Muscle of leg (tissue), 11 donors: Measurements from ENCODE around the gene PFKP. TPM values are rescaled to one million over a fixed set of nuclear protein-coding genes. Genes with fewer than 3 reads are reported as not detected.

Experiments used
- DNase-seq: peaks from one replicate; pipeline ENCODE4 v3.0.0; 2013
- H3K27ac ChIP-seq: one replicate; pipeline ENCODE4 v1.5.1; 2013; ENCODE audit warnings: mild to moderate bottlenecking, low read length, control low read depth
- H3K27me3 ChIP-seq: one replicate; pipeline ENCODE4 v1.6.1; 2013; ENCODE audit warnings: low read length; ENCODE audit not compliant: control insufficient read depth, insufficient read depth
- H3K36me3 ChIP-seq: one replicate; pipeline ENCODE4 v1.6.1; 2013; ENCODE audit warnings: low read length; ENCODE audit not compliant: control insufficient read depth, insufficient read depth
- H3K4me1 ChIP-seq: one replicate; pipeline ENCODE4 v1.6.1; 2013; ENCODE audit warnings: low read length; ENCODE audit not compliant: control insufficient read depth, insufficient read depth
- H3K4me3 ChIP-seq: one replicate; pipeline ENCODE4 v1.5.1; 2013; ENCODE audit warnings: low read length, control low read depth
- H3K9me3 ChIP-seq: replicated peaks from 2 replicates; pipeline ENCODE4 v1.6.1; 2013; ENCODE audit warnings: low read depth, low read length; ENCODE audit not compliant: control insufficient read depth
- WGBS: methylation state at CpG from one replicate; pipeline ENCODE4 v1.1.5; 2013; ENCODE audit warnings: missing lambda C conversion rate; ENCODE audit not compliant: insufficient coverage; 5-methylcytosine and 5-hydroxymethylcytosine counted together
- polyA plus RNA-seq, 8 donors: library from polyadenylated mRNA; unstranded; fragments of 120-200 nt; gene quantifications; one replicate each; pipeline versions ENCODE4 v1.2.1 to v1.2.3, GENCODE V29; 2013; ENCODE audit warnings: inconsistent platforms in 1 of 8, low replicate concordance in 1 of 8; ENCODE audit not compliant: insufficient read length in 8 of 8, insufficient read depth in 1 of 8
- total RNA-seq: library from RNA; stranded (reverse); fragments of 120-200 nt; gene quantifications from one replicate; pipeline ENCODE4 v1.2.4, GENCODE V29; 2013

The PFKP gene
- total and polyA plus RNA-seq, 9 donors = 15.0 to 24.4 (median 18.6) TPM

- 91% methylated on average over 9 of the region's 22 CpGs for WGBS
- Histone ChIP-seq H3K27me3 (no peaks in the 10 kb centered on the region), H3K4me1 (peaks cover 24% of the 10 kb centered on the region), H3K9me3 (peaks cover 8% of the 10 kb centered on the region), H3K27ac (no peak overlapping the region), H3K36me3 (peaks cover 57% of the 10 kb centered on the region), H3K4me3 (no peak overlapping the region)
- no peak for DNase-seq
These were observed 65.0 kb downstream of the PFKP start for GRCh38 chr10:3132036-3133025.

GRCh38 chr10:3133948-3134347 lies 66.6 kb downstream of the PFKP start:
- no peaks in the 10 kb centered on the region for H3K9me3 ChIP-seq
- DNase-seq = no peak
- peaks cover 36% of the 10 kb centered on the region for H3K4me1 ChIP-seq
- WGBS = 100% methylated on average over 1 of the region's 5 CpGs
- no peak overlapping the region for H3K4me3 ChIP-seq
- H3K36me3 ChIP-seq = peaks cover 71% of the 10 kb centered on the region
- no peaks in the 10 kb centered on the region for H3K27me3 ChIP-seq
- no peak overlapping the region for H3K27ac ChIP-seq

DNA sequence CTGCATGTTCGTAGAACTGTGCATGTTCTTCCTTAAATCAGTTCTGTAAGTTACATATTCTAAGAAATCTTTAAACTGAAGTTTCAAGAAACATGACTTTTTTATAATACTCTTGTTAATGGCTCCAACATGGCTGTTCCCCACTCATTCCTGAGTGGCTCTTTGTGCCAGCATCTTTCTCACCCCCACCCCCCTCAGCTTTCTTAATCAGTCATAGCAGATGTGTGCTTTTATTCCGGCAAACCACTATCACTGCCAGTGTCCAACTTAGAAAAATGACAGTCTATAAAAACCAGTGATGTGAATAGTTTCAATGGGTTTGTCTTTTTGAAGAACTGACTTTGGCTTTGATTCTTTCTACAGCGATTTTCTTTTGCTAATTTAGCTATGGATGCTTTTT lies 67.7 kb downstream of the PFKP start:
- Histone ChIP-seq H3K4me3 (no peak overlapping the region), H3K27ac (peak overlapping the region; percentile 59), H3K9me3 (no peaks in the 10 kb centered on the region), H3K27me3 (no peaks in the 10 kb centered on the region), H3K36me3 (peaks cover 77% of the 10 kb centered on the region), H3K4me1 (peaks cover 36% of the 10 kb centered on the region)
- no peak for DNase-seq
- no CpG with 5 or more reads among the region's 3 CpGs for WGBS

- peaks cover 81% of the 10 kb centered on the region for H3K36me3 ChIP-seq
- peaks cover 36% of the 10 kb centered on the region for H3K4me1 ChIP-seq
- WGBS = 39% methylated on average over 9 of the region's 14 CpGs
- DNase-seq = peak; percentile 92
- peak overlapping the region; percentile 82 for H3K27ac ChIP-seq
- no peak overlapping the region for H3K4me3 ChIP-seq
- H3K9me3 ChIP-seq = no peaks in the 10 kb centered on the region
- no peaks in the 10 kb centered on the region for H3K27me3 ChIP-seq
These were observed 69.0 kb downstream of the PFKP start for GRCh38 chr10:3136336-3136735.

DNA sequence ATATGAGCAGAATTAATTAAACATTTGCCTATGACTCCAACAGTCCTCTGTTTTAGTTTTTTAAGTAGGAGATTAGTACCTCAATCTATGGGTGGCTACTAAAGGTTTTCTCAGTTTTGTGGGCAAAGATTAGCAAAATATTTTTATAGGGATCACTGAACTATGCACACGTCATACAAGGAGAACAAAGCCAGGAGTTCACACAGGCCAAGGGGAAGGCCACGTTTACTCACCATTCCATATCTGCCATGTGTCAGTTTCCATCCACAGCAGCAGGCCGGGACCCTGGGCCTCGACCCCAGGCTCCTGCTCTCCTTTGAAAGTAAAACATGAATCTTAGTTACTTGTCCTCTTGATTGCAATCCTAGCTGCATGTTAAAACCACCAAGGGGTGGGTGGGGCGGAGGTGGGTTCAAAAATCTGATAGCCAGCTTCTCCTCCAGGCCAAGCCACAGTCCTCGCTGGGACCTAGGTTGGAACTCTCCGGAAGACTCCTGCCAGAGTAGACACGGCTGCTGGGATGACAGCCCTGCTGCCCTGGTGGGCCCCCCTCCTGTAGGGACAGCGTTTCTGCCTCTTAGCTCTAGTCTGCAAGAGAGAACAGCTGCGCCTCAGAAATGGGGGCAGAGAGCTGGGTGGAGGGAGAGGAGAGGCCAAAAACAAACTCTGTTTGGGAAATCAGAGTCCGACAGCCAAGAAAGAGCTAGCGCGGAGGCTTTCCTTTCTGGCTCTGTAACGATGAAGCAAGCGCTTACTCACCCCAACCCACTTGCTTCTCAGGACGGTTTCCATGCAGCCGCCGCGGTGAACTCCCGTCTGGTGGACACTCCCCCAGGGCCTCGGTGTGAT lies 69.6 kb downstream of the PFKP start:
- 16% methylated on average over 19 of the region's 21 CpGs for WGBS
- Histone ChIP-seq H3K9me3 (no peaks in the 10 kb centered on the region), H3K27me3 (no peaks in the 10 kb centered on the region), H3K4me1 (peaks cover 40% of the 10 kb centered on the region), H3K36me3 (peaks cover 80% of the 10 kb centered on the region), H3K4me3 (no peak overlapping the region), H3K27ac (peak overlapping the region; percentile 82)
- DNase-seq = peak; percentile 98

GRCh38 chr10:3137958-3138726 lies 70.8 kb downstream of the PFKP start:
- H3K27ac ChIP-seq = peak overlapping the region; percentile 82
- H3K27me3 ChIP-seq = no peaks in the 10 kb centered on the region
- H3K4me1 ChIP-seq = peaks cover 45% of the 10 kb centered on the region
- H3K36me3 ChIP-seq = peaks cover 80% of the 10 kb centered on the region
- WGBS = 92% methylated on average over 39 of the region's 41 CpGs
- no peak for DNase-seq
- no peak overlapping the region for H3K4me3 ChIP-seq
- no peaks in the 10 kb centered on the region for H3K9me3 ChIP-seq

DNA sequence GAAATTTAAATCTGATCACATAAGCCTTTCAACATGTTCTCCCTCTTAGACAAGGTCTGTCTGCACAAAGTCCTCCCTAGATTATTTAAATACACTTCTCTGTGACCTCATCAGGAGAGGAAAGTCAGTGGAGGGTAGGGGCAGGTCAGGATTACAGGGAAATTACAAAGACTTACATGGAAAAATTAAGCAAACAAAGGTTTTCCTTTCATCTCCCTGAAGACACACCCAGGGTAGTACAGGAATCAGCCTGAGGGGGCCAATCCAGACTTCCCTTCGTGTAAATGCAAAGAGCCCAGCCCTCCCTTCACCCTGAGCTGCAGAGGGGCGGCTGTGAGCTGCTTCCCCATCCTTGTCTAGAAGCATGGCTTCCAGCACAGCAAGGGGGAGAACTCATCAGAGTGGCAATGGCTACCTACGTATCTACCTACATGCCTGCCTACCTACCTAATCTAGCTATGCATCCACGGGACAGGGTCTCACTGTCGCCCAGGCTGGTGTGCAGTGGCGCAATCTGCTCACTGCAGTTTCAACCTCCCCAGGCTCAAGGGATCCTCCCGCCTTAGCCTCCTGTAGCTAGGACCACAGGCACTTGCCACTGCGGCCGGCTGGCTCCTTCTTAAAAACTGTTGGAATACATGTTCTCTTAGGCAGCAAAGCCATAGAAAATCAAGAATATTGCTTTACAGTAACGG lies 72.0 kb downstream of the PFKP start:
- Histone ChIP-seq H3K36me3 (peaks cover 84% of the 10 kb centered on the region), H3K27ac (no peak overlapping the region), H3K4me3 (no peak overlapping the region), H3K9me3 (no peaks in the 10 kb centered on the region), H3K4me1 (peaks cover 45% of the 10 kb centered on the region), H3K27me3 (no peaks in the 10 kb centered on the region)
- DNase-seq = no peak
- WGBS = 77% methylated on average over 5 of the region's 10 CpGs

GRCh38 chr10:3140280-3140679 lies 72.9 kb downstream of the PFKP start:
- H3K9me3 ChIP-seq = no peaks in the 10 kb centered on the region
- H3K36me3 ChIP-seq = peaks cover 84% of the 10 kb centered on the region
- H3K4me3 ChIP-seq = no peak overlapping the region
- no peaks in the 10 kb centered on the region for H3K27me3 ChIP-seq
- DNase-seq = peak; percentile 56
- H3K4me1 ChIP-seq = peaks cover 44% of the 10 kb centered on the region
- no peak overlapping the region for H3K27ac ChIP-seq
- WGBS = 81% methylated on average over 3 of the region's 9 CpGs

- no peak for DNase-seq
- Histone ChIP-seq H3K4me1 (peaks cover 32% of the 10 kb centered on the region), H3K4me3 (no peak overlapping the region), H3K9me3 (no peaks in the 10 kb centered on the region), H3K27me3 (no peaks in the 10 kb centered on the region), H3K36me3 (peaks cover 85% of the 10 kb centered on the region), H3K27ac (peak overlapping the region; percentile 72)
- WGBS = 42% methylated on average over 7 of the region's 21 CpGs
These were observed 74.1 kb downstream of the PFKP start for GRCh38 chr10:3141351-3142005.
